HG03571 (cell line): ENCODE measurements around the gene R3HDM4.

Source experiments
- ATAC-seq: cut with Tn5 transposase; IDR thresholded peaks from one replicate; pipeline ENCODE4 v1.9.1; 2021; ENCODE audit not compliant: unreplicated experiment

Gene R3HDM4

GRCh38 chr19:932648-933552 lies 19.9 kb upstream of the R3HDM4 start:
- no peak for ATAC-seq

- no peak for ATAC-seq
Observed at GRCh38 chr19:931860-932647, 19.0 kb upstream of the R3HDM4 start.

GRCh38 chr19:929891-930258 lies 16.9 kb upstream of the R3HDM4 start:
- ATAC-seq, result no peak

- ATAC-seq, result no peak
Observed at GRCh38 chr19:929203-929890, 16.3 kb upstream of the R3HDM4 start.

GRCh38 chr19:928471-929202 lies 15.6 kb upstream of the R3HDM4 start:
- no peak for ATAC-seq

- no peak for ATAC-seq
Observed at GRCh38 chr19:927780-928401, 14.9 kb upstream of the R3HDM4 start.

GRCh38 chr19:927351-927779 lies 14.3 kb upstream of the R3HDM4 start:
- no peak for ATAC-seq

GRCh38 chr19:926589-927350 lies 13.8 kb upstream of the R3HDM4 start:
- ATAC-seq, result no peak

GRCh38 chr19:926323-926588 lies 13.2 kb upstream of the R3HDM4 start:
- ATAC-seq, result no peak

- ATAC-seq, result peak; percentile 52
Observed at GRCh38 chr19:925526-926322, 12.7 kb upstream of the R3HDM4 start, which contains the start of gene ARID3A. Gene ARID3A (plus strand): TSS chr19:926035. CDS start chr19:929529, 3,494 bp downstream.

- ATAC-seq, result peak; percentile 5
Observed at GRCh38 chr19:925087-925525, 12.1 kb upstream of the R3HDM4 start.

- no peak for ATAC-seq
Observed at GRCh38 chr19:924553-925086, 11.6 kb upstream of the R3HDM4 start.

- ATAC-seq, result no peak
Observed at GRCh38 chr19:920051-920864, 7.2 kb upstream of the R3HDM4 start.

GRCh38 chr19:919199-920050 lies 6.4 kb upstream of the R3HDM4 start:
- no peak for ATAC-seq

GRCh38 chr19:918481-919198 lies 5.6 kb upstream of the R3HDM4 start:
- no peak for ATAC-seq

- ATAC-seq, result no peak
Observed at GRCh38 chr19:918152-918437, 5.1 kb upstream of the R3HDM4 start.
